ENCODE results near the gene SOX18.

The SOX18 gene

DNA sequence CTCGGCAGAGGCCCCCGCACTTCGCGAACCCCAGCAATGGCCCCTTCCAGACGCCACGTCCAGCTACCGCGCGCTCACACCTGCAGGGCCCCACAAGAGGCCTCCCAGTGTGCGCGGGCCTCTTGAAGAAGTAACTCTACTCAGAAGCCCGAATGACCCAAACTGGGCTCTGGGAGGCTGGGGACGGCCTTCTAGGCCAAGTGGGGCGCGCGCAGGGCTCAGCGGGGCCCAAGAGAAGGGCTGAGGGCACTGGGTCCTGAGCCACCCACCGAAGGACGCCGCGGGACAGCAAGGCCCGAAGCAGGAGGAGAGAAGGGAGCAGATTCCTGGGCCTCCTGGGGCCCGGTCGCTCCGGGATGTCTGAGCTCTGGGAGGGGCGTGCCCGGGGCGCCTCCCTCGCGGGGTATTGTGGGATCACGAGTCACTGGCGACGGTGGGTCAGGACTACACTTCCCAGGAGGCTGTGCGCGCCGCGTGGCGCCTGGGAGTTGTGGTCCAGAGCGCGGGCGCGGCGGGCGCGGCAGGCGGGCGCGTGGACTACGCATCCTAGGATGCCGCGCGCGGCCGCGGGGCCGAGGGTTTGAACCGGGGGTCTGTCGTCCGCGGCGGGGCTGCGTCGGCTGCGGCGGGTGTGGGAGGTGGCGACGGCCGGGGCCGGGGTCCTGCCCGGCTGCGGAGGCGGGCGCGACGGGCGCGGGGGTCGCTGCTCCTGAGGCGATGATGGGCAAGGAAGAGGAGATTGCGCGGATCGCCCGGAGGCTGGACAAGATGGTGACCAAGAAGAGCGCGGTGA lies 13.4 kb upstream of the SOX18 start, which contains the start of gene TCEA2 (continued):
- TF ChIP-seq ISL1 (CRISPR knock-in tag; IDR thresholded peaks at IDR 0.05) (no peak), TCF4 (CRISPR knock-in tag; IDR thresholded peaks at IDR 0.05; ENCODE audit: borderline replicate concordance) (no peak), TOX (CRISPR knock-in tag; IDR thresholded peaks at IDR 0.05; ENCODE audit: borderline replicate concordance) (no peak), ZC3H10 (CRISPR knock-in tag; IDR thresholded peaks at IDR 0.05) (no peak), ARNTL (CRISPR knock-in tag; IDR thresholded peaks at IDR 0.05; ENCODE audit: borderline replicate concordance, low read depth) (no peak), OSR1 (CRISPR knock-in tag; IDR thresholded peaks at IDR 0.05) (no peak), ZNF565 (CRISPR knock-in tag; conservative IDR thresholded peaks at IDR 0.05; ENCODE audit: low read depth) (no peak)
- TF ChIP-seq, protein P1, sequence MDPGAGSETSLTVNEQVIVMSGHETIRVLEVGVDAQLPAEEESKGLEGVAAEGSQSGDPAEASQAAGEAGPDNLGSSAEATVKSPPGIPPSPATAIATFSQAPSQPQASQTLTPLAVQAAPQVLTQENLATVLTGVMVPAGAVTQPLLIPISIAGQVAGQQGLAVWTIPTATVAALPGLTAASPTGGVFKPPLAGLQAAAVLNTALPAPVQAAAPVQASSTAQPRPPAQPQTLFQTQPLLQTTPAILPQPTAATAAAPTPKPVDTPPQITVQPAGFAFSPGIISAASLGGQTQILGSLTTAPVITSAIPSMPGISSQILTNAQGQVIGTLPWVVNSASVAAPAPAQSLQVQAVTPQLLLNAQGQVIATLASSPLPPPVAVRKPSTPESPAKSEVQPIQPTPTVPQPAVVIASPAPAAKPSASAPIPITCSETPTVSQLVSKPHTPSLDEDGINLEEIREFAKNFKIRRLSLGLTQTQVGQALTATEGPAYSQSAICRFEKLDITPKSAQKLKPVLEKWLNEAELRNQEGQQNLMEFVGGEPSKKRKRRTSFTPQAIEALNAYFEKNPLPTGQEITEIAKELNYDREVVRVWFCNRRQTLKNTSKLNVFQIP (CRISPR knock-in tag; IDR thresholded peaks at IDR 0.05; ENCODE audit: borderline replicate concordance, low read depth), result no peak
- TF ChIP-seq, protein P2, sequence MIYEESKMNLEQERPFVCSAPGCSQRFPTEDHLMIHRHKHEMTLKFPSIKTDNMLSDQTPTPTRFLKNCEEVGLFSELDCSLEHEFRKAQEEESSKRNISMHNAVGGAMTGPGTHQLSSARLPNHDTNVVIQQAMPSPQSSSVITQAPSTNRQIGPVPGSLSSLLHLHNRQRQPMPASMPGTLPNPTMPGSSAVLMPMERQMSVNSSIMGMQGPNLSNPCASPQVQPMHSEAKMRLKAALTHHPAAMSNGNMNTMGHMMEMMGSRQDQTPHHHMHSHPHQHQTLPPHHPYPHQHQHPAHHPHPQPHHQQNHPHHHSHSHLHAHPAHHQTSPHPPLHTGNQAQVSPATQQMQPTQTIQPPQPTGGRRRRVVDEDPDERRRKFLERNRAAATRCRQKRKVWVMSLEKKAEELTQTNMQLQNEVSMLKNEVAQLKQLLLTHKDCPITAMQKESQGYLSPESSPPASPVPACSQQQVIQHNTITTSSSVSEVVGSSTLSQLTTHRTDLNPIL (CRISPR knock-in tag; IDR thresholded peaks at IDR 0.05; ENCODE audit: low read depth), result no peak

DNA sequence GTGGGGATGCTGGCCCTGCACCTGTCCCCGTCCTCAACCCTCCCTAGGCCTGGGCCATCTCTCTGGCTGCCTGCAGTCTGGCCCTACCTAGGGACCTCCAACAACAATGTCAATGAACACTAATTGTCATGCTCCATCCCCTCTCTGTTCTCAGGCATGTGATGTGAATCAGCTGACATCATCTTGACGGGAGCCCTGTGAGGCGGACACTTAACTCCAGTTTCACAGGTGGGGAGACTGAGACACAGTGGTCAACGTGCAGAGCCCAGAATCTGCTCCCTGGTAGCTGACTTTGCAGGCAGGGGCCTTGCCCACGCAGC lies 12.8 kb upstream of the SOX18 start:
- TF ChIP-seq, protein P3, sequence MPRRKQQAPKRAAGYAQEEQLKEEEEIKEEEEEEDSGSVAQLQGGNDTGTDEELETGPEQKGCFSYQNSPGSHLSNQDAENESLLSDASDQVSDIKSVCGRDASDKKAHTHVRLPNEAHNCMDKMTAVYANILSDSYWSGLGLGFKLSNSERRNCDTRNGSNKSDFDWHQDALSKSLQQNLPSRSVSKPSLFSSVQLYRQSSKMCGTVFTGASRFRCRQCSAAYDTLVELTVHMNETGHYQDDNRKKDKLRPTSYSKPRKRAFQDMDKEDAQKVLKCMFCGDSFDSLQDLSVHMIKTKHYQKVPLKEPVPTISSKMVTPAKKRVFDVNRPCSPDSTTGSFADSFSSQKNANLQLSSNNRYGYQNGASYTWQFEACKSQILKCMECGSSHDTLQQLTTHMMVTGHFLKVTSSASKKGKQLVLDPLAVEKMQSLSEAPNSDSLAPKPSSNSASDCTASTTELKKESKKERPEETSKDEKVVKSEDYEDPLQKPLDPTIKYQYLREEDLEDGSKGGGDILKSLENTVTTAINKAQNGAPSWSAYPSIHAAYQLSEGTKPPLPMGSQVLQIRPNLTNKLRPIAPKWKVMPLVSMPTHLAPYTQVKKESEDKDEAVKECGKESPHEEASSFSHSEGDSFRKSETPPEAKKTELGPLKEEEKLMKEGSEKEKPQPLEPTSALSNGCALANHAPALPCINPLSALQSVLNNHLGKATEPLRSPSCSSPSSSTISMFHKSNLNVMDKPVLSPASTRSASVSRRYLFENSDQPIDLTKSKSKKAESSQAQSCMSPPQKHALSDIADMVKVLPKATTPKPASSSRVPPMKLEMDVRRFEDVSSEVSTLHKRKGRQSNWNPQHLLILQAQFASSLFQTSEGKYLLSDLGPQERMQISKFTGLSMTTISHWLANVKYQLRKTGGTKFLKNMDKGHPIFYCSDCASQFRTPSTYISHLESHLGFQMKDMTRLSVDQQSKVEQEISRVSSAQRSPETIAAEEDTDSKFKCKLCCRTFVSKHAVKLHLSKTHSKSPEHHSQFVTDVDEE (CRISPR knock-in tag; IDR thresholded peaks at IDR 0.05), result no peak
- no peak for TF ChIP-seq ZNF565 (CRISPR knock-in tag; conservative IDR thresholded peaks at IDR 0.05; ENCODE audit: low read depth)
- no peak for TF ChIP-seq SNAI2 (CRISPR knock-in tag; IDR thresholded peaks at IDR 0.05)
- no peak for ATAC-seq

DNA sequence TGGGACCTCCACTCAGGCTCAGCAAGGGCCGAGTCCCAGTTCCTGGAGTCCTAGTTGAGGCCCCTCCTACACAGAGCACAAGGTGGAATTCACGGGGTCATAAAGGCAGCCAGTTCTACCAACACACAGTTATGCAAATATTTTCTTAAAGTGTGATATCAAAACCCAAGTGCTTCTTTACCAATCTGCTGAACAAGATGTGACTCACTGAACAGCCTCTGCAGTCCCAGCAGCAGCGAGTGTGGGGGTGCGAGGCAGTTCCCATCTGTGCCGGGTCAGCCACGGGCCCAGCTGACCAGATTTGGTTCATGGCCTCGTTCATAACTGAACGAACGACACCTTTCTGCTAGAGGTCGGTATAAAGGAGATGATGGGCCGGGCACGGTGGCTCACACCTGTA lies 9.1 kb upstream of the SOX18 start:
- TF ChIP-seq ZFP30 (CRISPR knock-in tag; IDR thresholded peaks at IDR 0.05), result no peak
- TF ChIP-seq ZNF8 (CRISPR knock-in tag; IDR thresholded peaks at IDR 0.05), result no peak
- TF ChIP-seq, protein P1 (CRISPR knock-in tag; IDR thresholded peaks at IDR 0.05; ENCODE audit: borderline replicate concordance, low read depth), result no peak
- TF ChIP-seq OSR1 (CRISPR knock-in tag; IDR thresholded peaks at IDR 0.05), result no peak
- TF ChIP-seq TOX (CRISPR knock-in tag; IDR thresholded peaks at IDR 0.05; ENCODE audit: borderline replicate concordance), result no peak
- TF ChIP-seq BACH2 (CRISPR knock-in tag; IDR thresholded peaks at IDR 0.05; ENCODE audit: borderline replicate concordance), result no peak
- TF ChIP-seq PPARA (CRISPR knock-in tag; IDR thresholded peaks at IDR 0.05; ENCODE audit: borderline replicate concordance), result no peak
- TF ChIP-seq TCF4 (CRISPR knock-in tag; IDR thresholded peaks at IDR 0.05; ENCODE audit: borderline replicate concordance), result no peak
- no peak for TF ChIP-seq SNAI2 (CRISPR knock-in tag; IDR thresholded peaks at IDR 0.05)
- no peak for ATAC-seq

DNA sequence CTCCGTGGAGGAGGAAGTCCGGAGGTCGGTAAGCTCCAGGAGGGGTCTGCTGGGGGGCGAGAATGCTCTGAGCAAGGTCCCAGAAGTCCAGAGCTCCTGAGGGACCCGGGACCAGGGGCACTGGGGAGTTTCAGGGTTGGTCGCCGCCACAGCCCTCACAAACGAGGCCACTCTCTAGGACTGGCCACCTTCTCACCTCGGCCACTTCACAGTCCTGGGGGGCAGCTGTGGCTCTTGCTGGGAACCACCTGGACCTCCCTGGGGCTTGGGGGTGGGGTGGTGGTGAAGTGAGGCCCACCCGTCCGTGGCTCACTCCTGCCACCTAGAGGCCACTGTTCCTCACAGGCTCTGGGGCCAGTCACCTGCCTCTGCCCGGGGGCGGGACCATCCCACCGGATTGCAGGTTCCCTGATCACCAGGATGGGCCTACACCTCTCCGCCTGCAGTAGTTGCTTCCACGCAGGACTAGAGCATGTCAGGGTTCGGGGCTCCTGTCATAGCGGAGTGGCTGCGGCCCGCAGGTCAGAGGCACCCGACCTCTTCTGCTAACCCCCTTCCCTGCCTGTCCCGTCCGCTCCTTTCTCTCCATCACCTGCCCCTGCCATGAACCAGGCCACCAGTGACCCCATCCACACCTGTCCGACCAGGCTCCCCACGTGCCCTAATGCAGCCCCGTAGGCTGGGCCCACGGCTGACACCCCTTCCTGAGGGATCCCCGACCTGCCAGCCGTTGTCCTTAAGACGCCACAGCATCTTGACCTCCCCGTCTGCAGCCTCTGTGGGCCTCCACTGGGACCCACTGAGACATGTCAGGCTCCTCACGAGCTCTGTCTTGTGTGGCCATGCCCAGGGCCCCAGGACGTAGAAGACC lies 8.4 kb upstream of the SOX18 start:
- TF ChIP-seq OSR1 (CRISPR knock-in tag; IDR thresholded peaks at IDR 0.05) (no peak), TOX (CRISPR knock-in tag; IDR thresholded peaks at IDR 0.05; ENCODE audit: borderline replicate concordance) (no peak), TCF4 (CRISPR knock-in tag; IDR thresholded peaks at IDR 0.05; ENCODE audit: borderline replicate concordance) (no peak), ZNF565 (CRISPR knock-in tag; conservative IDR thresholded peaks at IDR 0.05; ENCODE audit: low read depth) (no peak), ZNF70 (CRISPR knock-in tag; IDR thresholded peaks at IDR 0.05) (no peak), ZNF8 (CRISPR knock-in tag; IDR thresholded peaks at IDR 0.05) (no peak), BACH2 (CRISPR knock-in tag; IDR thresholded peaks at IDR 0.05; ENCODE audit: borderline replicate concordance) (no peak), CSDC2 (CRISPR knock-in tag; IDR thresholded peaks at IDR 0.05) (no peak), GLIS3 (CRISPR knock-in tag; IDR thresholded peaks at IDR 0.05) (no peak)
- peak; percentile 83 for ATAC-seq
